ENCODE results near the gene BTBD7. TPM values are rescaled to one million over a fixed set of nuclear protein-coding genes. Genes with fewer than 3 reads are reported as not detected.

Gene BTBD7
- total and polyA plus RNA-seq, 2 donors (not counting 3 experiments of a cell fraction or from before 2014, with no cell fraction given): 20.9 to 50.2 TPM

DNA sequence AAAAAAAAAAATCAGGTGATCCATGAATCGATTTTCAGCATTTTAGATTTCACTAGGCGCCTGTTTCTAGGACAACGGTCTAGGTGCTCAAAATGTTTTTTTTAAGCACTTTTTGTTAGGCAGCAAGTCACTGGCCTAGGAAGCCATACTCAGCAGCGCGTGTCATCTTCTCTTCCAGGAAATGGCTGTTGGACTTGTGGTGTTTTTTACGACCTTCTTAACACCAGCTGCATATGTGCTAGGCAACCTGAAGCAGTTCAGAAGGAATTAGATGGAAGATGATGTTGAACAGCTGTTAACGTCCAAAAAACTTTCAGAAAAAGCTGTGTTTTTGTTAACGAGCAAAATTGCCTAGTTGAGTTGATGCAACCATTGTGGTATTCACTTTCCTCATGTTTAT, 15.0 kb upstream of the BTBD7 start:
- no peaks in the 10 kb centered on the region for H3K36me3 ChIP-seq (ENCODE audit: control insufficient read depth in 2 of 2, extremely low read depth in 1 of 2, insufficient read depth in 2 of 2, low read length in 2 of 2)
- H3K4me1 ChIP-seq (ENCODE audit: control insufficient read depth, extremely low read depth, insufficient read depth, low read length): no peaks in the 10 kb centered on the region
- dilution Hi-C loops (cut with MboI; ENCODE audit: extremely low pct_ligation_motif_present, low sequenced_read_pairs): no loop called here
- no peaks in the 10 kb centered on the region for H3K79me2 ChIP-seq (ENCODE audit: control insufficient read depth, insufficient read depth, low read length)
- BruUV-seq (replicated peaks): no TSS peak
- intact Hi-C loops (cut with micrococcal nuclease): no loop called here
- DNase-seq (ENCODE audit: low read depth, low spot score) (no peak), FAIRE-seq (no peak)
- CTCF ChIA-PET: interaction anchor here (0.8 kb wide), 1 partner anchor 235 kb away, joined by 3 read pairs; no protein-coding TSS in a partner anchor
- H3K4me3 ChIP-seq (replicated peaks in 1 of 3; ENCODE audit: insufficient read depth in 1 of 3, low read depth in 1 of 3, low read length in 3 of 3): no peak overlapping the region
- H3K27me3 ChIP-seq (ENCODE audit: control insufficient read depth in 2 of 2, insufficient read depth in 2 of 2, low read length in 2 of 2): no peaks in the 10 kb centered on the region
- POLR2A ChIA-PET: no interaction called here
- no peak overlapping the region for H3K4me2 ChIP-seq (ENCODE audit: insufficient read depth, low read length)
- no peak overlapping the region for H3K27ac ChIP-seq (ENCODE audit: insufficient read depth, low read depth, low read length)
- H3K9ac ChIP-seq (replicated peaks; ENCODE audit: extremely low read depth, insufficient read depth, low read length): no peak overlapping the region
- H3K9me3 ChIP-seq (replicated peaks; ENCODE audit: control insufficient read depth, insufficient read depth, low read length): no peaks in the 10 kb centered on the region
- TF ChIP-seq, protein P1, sequence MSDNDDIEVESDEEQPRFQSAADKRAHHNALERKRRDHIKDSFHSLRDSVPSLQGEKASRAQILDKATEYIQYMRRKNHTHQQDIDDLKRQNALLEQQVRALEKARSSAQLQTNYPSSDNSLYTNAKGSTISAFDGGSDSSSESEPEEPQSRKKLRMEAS (IDR thresholded peaks at IDR 0.05; ENCODE audit: insufficient read depth, insufficient read length): no peak
- TF ChIP-seq MYC (IDR thresholded peaks at IDR 0.05; ENCODE audit: low read depth, low read length) (no peak), POLR2A (IDR thresholded peaks at IDR 0.05; ENCODE audit: low read depth, low read length) (no peak)
- no peaks in the 10 kb centered on the region for H4K20me1 ChIP-seq (replicated peaks; ENCODE audit: control insufficient read depth, extremely low read depth, insufficient read depth, low read length)
- no peaks in the 10 kb centered on the region for H3K9me1 ChIP-seq (replicated peaks; ENCODE audit: control insufficient read depth, extremely low read depth, insufficient read depth, low read length)
- no peak overlapping the region for H2AFZ ChIP-seq (ENCODE audit: low read depth, low read length)

DNA sequence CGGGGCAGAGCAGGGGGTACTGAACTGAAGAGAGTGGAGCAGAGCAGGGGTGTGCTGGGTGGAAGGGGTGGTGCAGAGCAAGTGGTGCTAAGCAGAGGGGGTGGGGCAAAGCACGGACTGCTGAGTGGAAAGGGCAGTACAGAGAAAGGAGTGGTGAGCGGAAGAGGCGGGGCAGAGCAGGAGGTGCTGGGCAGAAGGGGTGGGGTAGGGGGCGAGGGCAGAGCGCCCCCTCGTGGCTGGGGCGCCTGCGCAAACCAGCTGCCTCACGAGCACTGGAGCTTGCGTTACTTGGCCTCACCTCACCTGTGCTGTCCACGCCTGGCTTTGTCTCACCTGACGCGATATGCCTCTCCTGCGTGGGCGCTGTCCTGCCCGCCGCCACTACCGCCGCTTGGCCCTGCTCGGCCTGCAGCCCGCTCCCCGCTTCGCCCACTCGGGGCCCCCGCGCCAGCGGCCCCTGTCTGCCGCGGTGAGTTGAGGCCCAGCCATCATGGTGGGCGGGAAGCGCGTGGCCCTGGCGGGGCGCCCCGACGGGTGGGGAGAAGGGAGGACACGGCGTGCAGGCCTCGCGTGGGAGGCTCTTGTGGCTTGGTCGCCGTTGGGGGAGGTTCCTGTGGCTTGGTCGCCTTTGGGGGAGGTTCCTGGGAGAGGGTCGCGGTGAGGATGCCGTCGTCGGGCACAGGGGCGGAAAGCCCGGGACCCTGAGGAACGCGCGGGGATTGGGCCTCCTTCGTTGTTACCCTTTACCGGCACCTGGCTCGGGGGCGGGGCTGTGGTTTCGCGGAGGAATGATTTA, 14.3 kb upstream of the BTBD7 start, which contains the start of gene COX8C:
Gene COX8C (plus strand): TSS at position 257 of the 796 bp plus-strand sequence. CDS start 87 bp downstream, at position 344.
- Histone ChIP-seq H3K36me3 (ENCODE audit: control insufficient read depth in 2 of 2, extremely low read depth in 1 of 2, insufficient read depth in 2 of 2, low read length in 2 of 2) (no peaks in the 10 kb centered on the region), H3K9me1 (replicated peaks; ENCODE audit: control insufficient read depth, extremely low read depth, insufficient read depth, low read length) (no peaks in the 10 kb centered on the region), H3K9me3 (replicated peaks; ENCODE audit: control insufficient read depth, insufficient read depth, low read length) (no peaks in the 10 kb centered on the region), H2AFZ (ENCODE audit: low read depth, low read length) (no peak within 1 kb of the TSS), H3K4me3 (replicated peaks in 1 of 3; ENCODE audit: insufficient read depth in 1 of 3, low read depth in 1 of 3, low read length in 3 of 3) (no peak within 1 kb of the TSS), H3K4me1 (ENCODE audit: control insufficient read depth, extremely low read depth, insufficient read depth, low read length) (no peaks in the 10 kb centered on the region), H3K27ac (ENCODE audit: insufficient read depth, low read depth, low read length) (no peak within 1 kb of the TSS), H4K20me1 (replicated peaks; ENCODE audit: control insufficient read depth, extremely low read depth, insufficient read depth, low read length) (no peaks in the 10 kb centered on the region), H3K79me2 (ENCODE audit: control insufficient read depth, insufficient read depth, low read length) (no peaks in the 10 kb centered on the region), H3K9ac (replicated peaks; ENCODE audit: extremely low read depth, insufficient read depth, low read length) (no peak within 1 kb of the TSS), H3K27me3 (ENCODE audit: control insufficient read depth in 2 of 2, insufficient read depth in 2 of 2, low read length in 2 of 2) (no peaks in the 10 kb centered on the region), H3K4me2 (ENCODE audit: insufficient read depth, low read length) (no peak within 1 kb of the TSS)
- intact Hi-C loops (cut with micrococcal nuclease): no loop called here
- BruUV-seq (replicated peaks): no TSS peak
- DNase-seq (ENCODE audit: low read depth, low spot score) (no peak), FAIRE-seq (no peak)
- dilution Hi-C loops (cut with MboI; ENCODE audit: extremely low pct_ligation_motif_present, low sequenced_read_pairs): no loop called here
- ChIA-PET CTCF (interaction anchor here (0.8 kb wide), 1 partner anchor 234 kb away, joined by 3 read pairs; no protein-coding TSS in a partner anchor), POLR2A (no interaction called here)
- no peak for TF ChIP-seq FOS (IDR thresholded peaks at IDR 0.05; ENCODE audit: borderline replicate concordance, insufficient read depth, low read length)
- TF ChIP-seq, protein P1 (IDR thresholded peaks at IDR 0.05; ENCODE audit: insufficient read depth, insufficient read length): no peak
- no peak for TF ChIP-seq JUN (IDR thresholded peaks at IDR 0.05; ENCODE audit: borderline replicate concordance, insufficient read depth, insufficient read length, low read depth)
- TF ChIP-seq EZH2 (IDR thresholded peaks at IDR 0.05; ENCODE audit: borderline replicate concordance, low read depth, low read length, severe bottlenecking): no peak

Data from endothelial cell of umbilical vein (primary cell).